Upper lobe of right lung (tissue), 1 donor: ENCODE results near the gene CIAO2A. TPM values are rescaled to one million over a fixed set of nuclear protein-coding genes. Genes with fewer than 3 reads are reported as not detected.
A peak's percentile ranks its signal among the peaks of the same experiment; 100 is the strongest.

ENCODE experiments used
- ATAC-seq: fragments of 200-7000 bp; cut with Tn5 transposase; one replicate; pipeline ENCODE4 v1.9.1; 2020; ENCODE audit warnings: mild to moderate bottlenecking, moderate library complexity
- DNase-seq: peaks from one replicate; pipeline ENCODE4 v3.0.0-alpha.2; 2020
- H3K27ac ChIP-seq: fragments of 200-600 bp; one replicate; pipeline ENCODE4 v1.8.0; 2022
- H3K27me3 ChIP-seq: fragments of 200-600 bp; one replicate; pipeline ENCODE4 v1.8.0; 2022; ENCODE audit warnings: mild to moderate bottlenecking
- H3K36me3 ChIP-seq: fragments of 200-600 bp; one replicate; pipeline ENCODE4 v1.8.0; 2022
- H3K4me1 ChIP-seq: fragments of 200-600 bp; one replicate; pipeline ENCODE4 v1.8.0; 2022
- H3K4me3 ChIP-seq: fragments of 200-600 bp; one replicate; pipeline ENCODE4 v1.8.0; 2022; ENCODE audit warnings: mild to moderate bottlenecking
- H3K9me3 ChIP-seq: fragments of 200-600 bp; one replicate; pipeline ENCODE4 v1.8.0; 2022
- CTCF ChIP-seq: fragments of 200-600 bp; IDR thresholded peaks from one replicate; pipeline ENCODE4 v1.8.0; 2022; ENCODE audit warnings: antibody characterized with exemption
- intact Hi-C: fragments of 100-400 bp; cut with DNase I; formaldehyde crosslinking; loops from one replicate; pipeline ENCODE4 v1.11.0; 2022
- long read RNA-seq: library from polyadenylated mRNA; unstranded; transcript quantifications from one replicate; pipeline ENCODE4 v2.0.0, GENCODE V29; 2021
- total RNA-seq: library from RNA; stranded (reverse); fragmentation: NEBNext Ultra II Directional; extraction: Animal tissue kit (Norgen Biotek cat#: 25700); gene quantifications from one replicate; pipeline ENCODE4 v1.2.1, GENCODE V29; 2021
- donor health status: DM: no; HTN: yes; CAD: no; lungs with severe emphysema.

CIAO2A gene
- total RNA-seq = 54.9 TPM
- long read RNA-seq, transcript CIAO2A-201 (5 exons, 1,105 nt) = major isoform, 40 of 47 reads
- long read RNA-seq, partial matches to known transcripts = 0 of 47 reads
- long read RNA-seq, other reads (novel, unspliced or antisense) = 1 of 47 reads

GRCh38 chr15:64093627-64094417 is at the start of gene CIAO2A:
TSS of gene CIAO2A (minus strand) at chr15:64093838. CDS start at chr15:64093768, 70 bp downstream.
- TF ChIP-seq CTCF = no peak
- no peaks in the 10 kb centered on the region for H3K9me3 ChIP-seq
- ATAC-seq (peak; percentile 90), DNase-seq (peak; percentile 94)
- peak within 1 kb of the TSS; percentile 92 for H3K4me3 ChIP-seq
- H3K27ac ChIP-seq = peak within 1 kb of the TSS; percentile 90
- intact Hi-C loops = no loop called here
- H3K4me1 ChIP-seq = peaks cover 57% of the 10 kb centered on the region
- no peaks in the 10 kb centered on the region for H3K27me3 ChIP-seq
- peaks cover 2% of the 10 kb centered on the region for H3K36me3 ChIP-seq

GRCh38 chr15:64143276-64143675 is 49.6 kb upstream of the CIAO2A start:
- ATAC-seq = no peak
- intact Hi-C loops = no loop called here
- H3K27ac ChIP-seq = no peak overlapping the region

GRCh38 chr15:64141798-64142512 is 48.3 kb upstream of the CIAO2A start:
- Histone ChIP-seq H3K9me3 (no peaks in the 10 kb centered on the region), H3K36me3 (peaks cover 64% of the 10 kb centered on the region), H3K4me1 (no peaks in the 10 kb centered on the region), H3K4me3 (no peak overlapping the region), H3K27ac (no peak overlapping the region), H3K27me3 (no peaks in the 10 kb centered on the region)
- TF ChIP-seq CTCF = no peak
- no peak for ATAC-seq
- intact Hi-C loops = no loop called here
- DNase-seq = no peak

More at GRCh38 chr15:64143276-64143675, 49.6 kb upstream of the CIAO2A start:
- Histone ChIP-seq H3K4me3 (no peak overlapping the region), H3K9me3 (no peaks in the 10 kb centered on the region), H3K4me1 (no peaks in the 10 kb centered on the region), H3K27me3 (no peaks in the 10 kb centered on the region), H3K36me3 (peaks cover 50% of the 10 kb centered on the region)
- TF ChIP-seq CTCF = no peak
- no peak for DNase-seq

GRCh38 chr15:64138331-64138941 is 44.8 kb upstream of the CIAO2A start:
- peaks cover 10% of the 10 kb centered on the region for H3K4me1 ChIP-seq
- ATAC-seq (no peak), DNase-seq (no peak)
- H3K27me3 ChIP-seq = no peaks in the 10 kb centered on the region
- TF ChIP-seq CTCF = no peak
- peaks cover 83% of the 10 kb centered on the region for H3K36me3 ChIP-seq
- H3K9me3 ChIP-seq = no peaks in the 10 kb centered on the region
- no peak overlapping the region for H3K4me3 ChIP-seq
- no peak overlapping the region for H3K27ac ChIP-seq
- intact Hi-C loops = no loop called here

GRCh38 chr15:64137226-64137833 is 43.7 kb upstream of the CIAO2A start:
- Histone ChIP-seq H3K27ac (no peak overlapping the region), H3K4me1 (peaks cover 11% of the 10 kb centered on the region), H3K4me3 (no peak overlapping the region), H3K27me3 (no peaks in the 10 kb centered on the region), H3K36me3 (peaks cover 83% of the 10 kb centered on the region), H3K9me3 (no peaks in the 10 kb centered on the region)
- TF ChIP-seq CTCF = no peak
- intact Hi-C loops = no loop called here
- peak; percentile 7 for ATAC-seq
- no peak for DNase-seq
